Omental fat pad (tissue), 4 donors: ENCODE data around the gene CDAN1. TPM values are rescaled to one million over a fixed set of nuclear protein-coding genes. Genes with fewer than 3 reads are reported as not detected.

Source experiments
- ATAC-seq: fragments of 150-250 bp; one replicate; pipeline ENCODE4 v1.9.1; 2016; ENCODE audit warnings: mild to moderate bottlenecking, moderate library complexity; ENCODE audit not compliant: low FRiP score
- DNase-seq: peaks from one replicate; pipeline ENCODE4 v3.0.0-alpha.2; 2019; ENCODE audit warnings: low spot score
- CTCF ChIP-seq, 3 donors: fragments of 450-650 bp; IDR thresholded peaks; one replicate each; pipeline ENCODE4 v1.5.1; 2016 to 2017; ENCODE audit warnings: antibody characterized with exemption in 3 of 3, mild to moderate bottlenecking in 3 of 3, moderate library complexity in 2 of 3
- total RNA-seq, 4 donors: library from RNA; depleted of rRNA; stranded (reverse); fragments of >200 nt; gene quantifications; one replicate each; pipeline ENCODE4 v1.1.0, GENCODE V29; 2016

CDAN1 gene
- total RNA-seq, 4 donors from 2014 or later, result 5.4 to 15.1 (median 7.5) TPM

GRCh38 chr15:42760759-42761158 lies 23.8 kb upstream of the CDAN1 start:
- ATAC-seq (no peak), DNase-seq (no peak)
- no peak for TF ChIP-seq CTCF (IDR thresholded peaks at IDR 0.05)

- ATAC-seq, result peak; percentile 10
- no peak for DNase-seq
- no peak for TF ChIP-seq CTCF (IDR thresholded peaks at IDR 0.05)
Measured at GRCh38 chr15:42759093-42759492, 22.2 kb upstream of the CDAN1 start.

GRCh38 chr15:42750306-42750705 lies 13.4 kb upstream of the CDAN1 start:
- no peak for TF ChIP-seq CTCF (IDR thresholded peaks at IDR 0.05)
- ATAC-seq (no peak), DNase-seq (no peak)

GRCh38 chr15:42749266-42749665 lies 12.3 kb upstream of the CDAN1 start:
- DNase-seq (no peak), ATAC-seq (no peak)
- TF ChIP-seq CTCF (IDR thresholded peaks at IDR 0.05), result no peak

- DNase-seq (no peak), ATAC-seq (no peak)
- TF ChIP-seq CTCF (IDR thresholded peaks at IDR 0.05), result no peak
Measured at GRCh38 chr15:42744195-42744594, 7.3 kb upstream of the CDAN1 start.

- DNase-seq (no peak), ATAC-seq (no peak)
- no peak for TF ChIP-seq CTCF (IDR thresholded peaks at IDR 0.05)
Measured at GRCh38 chr15:42742149-42742548, 5.2 kb upstream of the CDAN1 start.

- ATAC-seq, result no peak
Measured at GRCh38 chr15:42741710-42742109, 4.8 kb upstream of the CDAN1 start.

More at GRCh38 chr15:42741710-42742109, 4.8 kb upstream of the CDAN1 start:
- DNase-seq, result no peak
- TF ChIP-seq CTCF (IDR thresholded peaks at IDR 0.05), result no peak
